HG02759 (cell line): Measurements from ENCODE around the gene SSBP2.

Experiments
- ATAC-seq: cut with Tn5 transposase; IDR thresholded peaks from one replicate; pipeline ENCODE4 v1.9.1; 2021; ENCODE audit warnings: mild to moderate bottlenecking, moderate library complexity; ENCODE audit not compliant: unreplicated experiment

SSBP2 gene

GRCh38 chr5:81402192-81402930 lies 348.5 kb downstream of the SSBP2 start:
- ATAC-seq, result no peak

GRCh38 chr5:81401266-81401665 lies 349.6 kb downstream of the SSBP2 start:
- no peak for ATAC-seq

- ATAC-seq, result no peak
Measured at GRCh38 chr5:81400375-81400774, 350.5 kb downstream of the SSBP2 start.

- ATAC-seq, result no peak
Measured at GRCh38 chr5:81398741-81399140, 352.2 kb downstream of the SSBP2 start.

- no peak for ATAC-seq
Measured at GRCh38 chr5:81397176-81397575, 353.7 kb downstream of the SSBP2 start.

GRCh38 chr5:81395262-81395661 lies 355.6 kb downstream of the SSBP2 start:
- ATAC-seq, result no peak

GRCh38 chr5:81393783-81394718 lies 356.8 kb downstream of the SSBP2 start, which contains the start of gene ACOT12:
ACOT12 (minus strand) TSS chr5:81394134; CDS start chr5:81394114, 20 bp downstream.
- ATAC-seq, result no peak

- ATAC-seq, result no peak
Measured at GRCh38 chr5:81393430-81393782, 357.5 kb downstream of the SSBP2 start.

GRCh38 chr5:81389025-81389424 lies 361.9 kb downstream of the SSBP2 start:
- no peak for ATAC-seq

- no peak for ATAC-seq
Measured at GRCh38 chr5:81388169-81388568, 362.7 kb downstream of the SSBP2 start.

GRCh38 chr5:81383867-81384266 lies 367.0 kb downstream of the SSBP2 start:
- no peak for ATAC-seq

GRCh38 chr5:81371354-81371876 lies 379.5 kb downstream of the SSBP2 start:
- ATAC-seq, result no peak

GRCh38 chr5:81370912-81371311 lies 380.0 kb downstream of the SSBP2 start:
- ATAC-seq, result no peak

GRCh38 chr5:81365541-81365940 lies 385.4 kb downstream of the SSBP2 start:
- ATAC-seq, result no peak

GRCh38 chr5:81363093-81363871 lies 387.6 kb downstream of the SSBP2 start:
- ATAC-seq, result no peak
